ENCODE results near the gene GLB1L.
"Not testable (repeated sequence)": the region's sequence is repeated elsewhere in the genome, so short reads cannot be mapped to it uniquely, and the experiment has no call there.

Gene GLB1L

DNA sequence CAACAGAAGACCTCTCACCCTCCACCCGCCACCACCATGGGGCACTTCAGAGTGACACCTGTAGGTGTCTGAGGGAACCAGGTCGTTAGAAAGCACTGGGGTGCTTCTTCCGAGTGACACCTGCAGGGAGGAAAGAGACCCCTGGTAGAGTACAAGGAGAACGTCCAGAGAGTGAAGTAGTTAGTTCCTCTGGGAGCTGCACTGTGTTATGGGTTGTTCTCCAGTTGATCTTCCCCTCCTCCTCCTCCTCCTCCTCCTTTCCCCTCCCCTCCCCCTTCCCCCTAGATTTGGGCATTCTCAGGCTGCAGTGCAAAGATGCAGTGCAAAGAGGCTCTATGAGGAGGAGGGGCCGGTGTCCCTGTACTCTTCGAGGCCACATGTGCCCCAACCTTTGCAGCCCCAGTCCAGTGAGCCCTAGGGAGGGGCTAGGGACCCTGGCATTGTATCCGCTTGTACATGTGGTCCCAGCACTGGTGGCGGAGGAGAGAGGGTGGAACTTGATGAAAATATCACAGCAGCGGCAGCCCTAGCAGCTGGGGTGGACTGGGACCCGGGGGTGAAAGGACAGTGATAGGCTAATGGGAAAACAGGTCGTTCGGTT lies 34.8 kb upstream of the GLB1L start:
- no peak for DNase-seq

GRCh38 chr2:219279151-219279915 lies 34.1 kb upstream of the GLB1L start, which contains the start of gene DNAJB2:
TSS of gene DNAJB2 (plus strand) at chr2:219279366. CDS start at chr2:219279834, 468 bp downstream.
- peak; percentile 99 for DNase-seq

DNA sequence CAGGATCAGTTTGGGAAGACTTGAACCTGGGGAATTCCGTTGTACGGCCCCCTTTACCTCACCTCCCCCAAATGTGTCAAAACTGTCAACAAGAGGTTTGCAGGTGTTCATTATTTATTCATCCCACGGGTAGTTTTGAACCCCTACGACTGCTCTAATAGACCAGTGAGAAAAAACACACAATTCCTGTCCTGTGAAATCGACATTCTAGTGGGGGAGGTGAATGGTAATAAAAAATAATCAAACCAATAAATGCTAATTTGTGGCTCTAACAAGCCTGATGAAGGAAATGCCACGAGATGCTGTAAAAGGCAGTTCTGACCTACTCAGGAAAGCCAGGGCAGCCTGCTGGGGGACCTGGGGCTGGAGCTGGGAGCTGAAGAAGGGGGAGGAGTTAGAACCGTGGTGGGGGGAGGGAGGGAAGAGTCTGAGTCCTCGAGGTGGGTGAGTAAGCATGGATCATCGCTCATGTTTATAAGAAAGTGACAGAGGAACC lies 33.5 kb upstream of the GLB1L start:
- DNase-seq, result no peak

DNA sequence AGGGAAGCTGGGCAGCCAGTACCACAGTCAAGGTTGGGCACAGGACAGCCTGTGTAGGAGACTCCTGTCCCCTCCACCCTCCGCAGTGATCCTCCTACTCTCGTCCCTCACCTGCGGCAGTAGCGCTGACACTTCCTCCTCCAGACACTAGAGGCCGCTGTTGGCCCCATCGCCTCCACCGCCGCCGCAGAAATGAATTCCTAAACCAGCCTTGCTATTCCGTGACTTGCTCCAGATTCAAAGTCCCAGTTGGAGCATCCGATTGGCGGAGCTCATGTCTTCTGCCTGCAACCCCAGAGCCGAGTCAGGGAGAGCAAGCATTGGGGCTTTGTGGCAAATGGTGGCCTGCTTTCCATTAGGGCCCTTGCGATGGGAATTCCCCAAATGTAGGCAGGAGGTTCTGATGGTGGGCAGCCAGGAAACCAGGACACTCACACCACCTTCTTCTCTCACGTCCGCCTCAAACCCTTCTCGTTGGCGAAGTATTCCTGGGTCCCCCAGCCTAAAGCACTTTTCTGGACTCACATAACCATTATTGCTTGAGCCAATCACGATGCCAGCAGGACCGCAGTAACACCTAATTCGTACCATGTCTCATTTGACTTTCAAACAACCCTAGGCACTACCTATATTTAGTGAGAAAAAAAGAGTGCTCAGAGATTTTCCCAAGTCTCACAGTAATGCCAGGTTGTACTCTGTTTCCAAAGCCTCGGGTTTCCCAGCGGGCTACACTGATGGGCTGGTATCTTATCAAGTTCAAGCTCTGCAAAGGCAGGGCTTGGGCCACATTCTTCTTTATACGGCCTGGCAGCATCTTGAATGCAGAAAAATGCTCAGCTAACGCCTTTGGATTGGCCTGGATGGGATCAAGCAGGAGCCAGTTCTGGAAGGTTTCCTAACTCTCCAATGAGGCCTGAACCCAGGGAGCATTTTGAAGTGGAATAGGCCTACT lies 32.7 kb upstream of the GLB1L start:
- DNase-seq, result peak; percentile 90

GRCh38 chr2:219274361-219274921 lies 29.2 kb upstream of the GLB1L start:
- DNase-seq, result no peak

GRCh38 chr2:219273937-219274336 lies 28.7 kb upstream of the GLB1L start:
- no peak for DNase-seq

GRCh38 chr2:219272995-219273394 lies 27.8 kb upstream of the GLB1L start:
- DNase-seq, result no peak

GRCh38 chr2:219272356-219272755 lies 27.1 kb upstream of the GLB1L start:
- DNase-seq, result no peak

DNA sequence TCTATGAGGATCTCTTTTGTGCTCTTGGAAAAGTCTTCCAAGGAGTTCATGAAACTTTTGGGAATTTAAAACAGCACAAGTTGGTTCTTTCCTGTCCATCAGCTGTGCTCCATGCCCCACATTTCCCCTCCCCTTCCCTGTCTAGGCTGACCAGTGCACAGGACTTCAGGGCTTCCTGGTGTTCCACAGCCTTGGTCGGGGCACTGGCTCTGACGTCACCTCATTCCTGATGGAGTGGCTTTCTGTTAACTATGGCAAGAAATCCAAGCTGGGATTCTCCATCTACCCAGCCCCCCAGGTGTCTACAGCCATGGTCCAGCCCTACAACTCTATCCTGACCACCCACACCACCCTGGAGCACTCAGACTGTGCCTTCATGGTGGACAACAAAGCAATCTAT lies 25.8 kb upstream of the GLB1L start:
- DNase-seq, result no peak

- DNase-seq, result no peak
Observed at GRCh38 chr2:219270055-219270372, 24.8 kb upstream of the GLB1L start.

- no peak for DNase-seq
Observed at GRCh38 chr2:219269362-219270054, 24.3 kb upstream of the GLB1L start.

GRCh38 chr2:219268294-219268693 lies 23.1 kb upstream of the GLB1L start:
- no peak for DNase-seq

GRCh38 chr2:219266886-219267285 lies 21.6 kb upstream of the GLB1L start:
- no peak for DNase-seq

DNA sequence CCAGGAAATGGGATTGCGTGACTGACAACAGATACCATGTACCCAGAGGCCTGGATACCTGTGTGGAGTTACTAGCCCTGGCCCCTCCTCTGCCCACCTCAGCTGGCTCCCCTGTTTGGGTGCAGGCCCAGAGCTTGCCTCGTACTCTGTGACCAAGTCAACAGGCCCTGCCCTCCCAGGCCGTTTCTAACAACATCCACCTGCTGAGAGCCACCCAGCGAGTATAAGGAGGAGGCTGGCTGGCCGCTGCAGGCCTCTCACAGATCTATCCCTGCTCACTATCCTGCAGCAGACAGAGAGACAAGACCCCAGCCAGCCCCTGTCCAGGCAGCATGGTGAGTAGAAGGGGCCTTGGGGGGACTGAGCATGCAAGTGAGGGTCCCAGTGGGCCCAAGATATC lies 21.0 kb upstream of the GLB1L start:
- DNase-seq, result no peak

GRCh38 chr2:219261024-219261855 lies 16.0 kb upstream of the GLB1L start:
- DNase-seq, result no peak

DNA sequence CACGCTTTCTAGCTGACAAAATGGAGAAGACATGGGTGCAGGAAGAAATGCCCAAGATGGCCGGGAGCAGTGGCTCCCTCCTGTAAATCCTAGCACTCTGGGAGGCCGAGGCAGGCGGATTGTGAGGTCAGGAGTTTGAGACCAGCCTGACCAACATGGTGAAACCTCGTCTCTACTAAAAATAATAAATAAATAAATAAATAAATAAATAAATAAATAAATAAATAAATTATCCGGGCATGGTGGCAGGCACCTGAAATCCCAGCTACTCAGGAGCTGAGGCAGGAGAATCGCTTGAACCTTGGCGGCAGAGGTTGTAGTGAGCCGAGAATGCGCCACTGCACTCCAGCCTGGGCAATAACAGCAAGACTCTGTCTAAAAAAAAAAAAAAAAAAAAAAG lies 13.7 kb upstream of the GLB1L start:
- DNase-seq, result not testable (repeated sequence)

- no peak for DNase-seq
Observed at GRCh38 chr2:219254590-219255201, 9.5 kb upstream of the GLB1L start.

GRCh38 chr2:219253753-219254589 lies 8.7 kb upstream of the GLB1L start, which contains the start of gene TUBA4A:
TSS of gene TUBA4A (minus strand) at chr2:219253918. CDS start at chr2:219253858, 60 bp downstream.
- peak; percentile 79 for DNase-seq

DNA sequence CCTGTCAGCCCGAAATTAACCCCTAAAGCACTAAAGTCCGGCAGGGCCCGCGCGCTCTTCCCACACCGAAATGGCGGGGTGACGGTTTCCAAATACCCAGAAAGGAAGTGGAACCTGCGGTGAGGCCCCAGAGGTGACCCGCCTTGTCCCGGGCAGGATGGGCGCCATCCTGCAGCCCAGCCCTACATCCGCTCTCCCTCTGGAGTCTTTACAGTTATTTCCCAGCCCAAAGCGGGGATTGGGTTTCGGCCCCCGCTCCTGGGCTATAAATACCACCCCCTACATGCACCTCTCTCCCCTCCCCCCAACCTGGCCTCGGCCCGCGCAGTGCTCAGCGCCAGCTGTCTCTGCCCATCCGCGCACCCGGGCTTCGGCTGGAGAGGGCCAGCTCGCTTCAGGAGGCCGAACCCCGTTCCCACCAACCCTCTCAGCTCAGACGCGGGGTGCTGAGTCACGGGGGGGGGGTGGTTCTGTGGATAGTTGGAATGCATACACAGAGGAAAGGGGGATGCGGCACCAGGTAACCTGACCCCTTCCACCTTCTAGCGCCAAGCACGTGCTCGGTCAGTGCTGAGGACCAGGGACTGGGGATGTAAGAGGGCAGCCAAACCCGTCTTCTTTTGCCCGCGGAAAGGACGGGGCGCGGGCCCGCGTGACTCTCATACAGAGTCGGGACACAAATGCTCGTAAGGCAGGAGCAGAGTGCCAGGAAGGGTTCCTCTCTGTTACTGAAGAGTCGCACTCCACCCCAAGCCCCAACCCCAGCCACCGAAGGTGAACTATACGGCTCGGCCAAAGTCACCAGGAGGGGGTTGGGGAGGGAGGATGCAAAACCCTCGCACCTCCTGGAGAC lies 7.9 kb upstream of the GLB1L start, which contains the start of gene TUBA4B:
Gene TUBA4B, plus strand, starts transcription at position 344 of the 853 bp plus-strand sequence. Its CDS starts 165 bp downstream, at position 509.
- DNase-seq, result peak; percentile 63
